GM12878 (cell line): ENCODE measurements around the gene EXOC4. TPM values are rescaled to one million over a fixed set of nuclear protein-coding genes. Genes with fewer than 3 reads are reported as not detected.

Source experiments
- ATAC-seq: fragments of 200-7000 bp; cut with Tn5 transposase; 3 replicates; pipeline ENCODE4 v1.9.1; 2020; ENCODE audit warnings: mild to moderate bottlenecking, moderate library complexity
- BruUV-seq: library from RNA; stranded (reverse); fragments of 400-500 nt; replicated peaks from 2 replicates; lab custom pipeline; 2021; lab: Mats Ljungman, UMichigan
- CTCF ChIA-PET: fragments of 300-600 bp; sonication (Branson Sonifier 250); formaldehyde crosslinking; extraction: SDS; loops from one replicate; lab custom pipeline; 2021; ENCODE audit warnings: inconsistent platforms; lab: Yijun Ruan, JAX
- POLR2A ChIA-PET: fragments of 350-600 bp; formaldehyde crosslinking; extraction: SDS; loops from one replicate; lab custom pipeline; 2021; ENCODE audit warnings: inconsistent platforms; lab: Charles Lee
- RAD21 ChIA-PET: fragments of 300-600 bp; sonication (Branson Sonifier 250); formaldehyde crosslinking; loops from one replicate; lab custom pipeline; 2023; ENCODE audit warnings: antibody characterized with exemption; ENCODE audit not compliant: unreplicated experiment; lab: Charles Lee
- SMC1A ChIA-PET: fragments of 300-600 bp; sonication (Branson Sonifier 250); formaldehyde crosslinking; loops from one replicate; lab custom pipeline; 2023; ENCODE audit not compliant: unreplicated experiment, uncharacterized antibody; lab: Charles Lee
- DNase-seq: peaks from one replicate; pipeline ENCODE4 v3.0.0-alpha.2; 2011; ENCODE audit warnings: low read depth, low spot score
- FAIRE-seq: peaks from 3 replicates; lab custom pipeline; 2011; peaks lifted over from hg19 to GRCh38; lab: Jason Lieb, UNC
- H2AFZ ChIP-seq: 2 replicates; pipeline ENCODE4 v1.6.0; 2011; ENCODE audit warnings: low read depth, low read length, control low read depth; ENCODE audit not compliant: control insufficient read depth
- H3K27ac ChIP-seq: 2 replicates; pipeline ENCODE4 v1.5.1; 2011; ENCODE audit warnings: control low read depth; ENCODE audit not compliant: control insufficient read depth, insufficient read depth
- H3K27me3 ChIP-seq, 2 experiments: replicated peaks in 1 of 2; 2 replicates each; pipeline versions ENCODE4 v1.6.0 to v1.6.1; 2011; ENCODE audit warnings: low read length in 1 of 2; ENCODE audit not compliant: control insufficient read depth in 2 of 2, insufficient read depth in 2 of 2
- H3K36me3 ChIP-seq, 2 experiments: 2 replicates each; pipeline ENCODE4 v1.5.1; 2011; ENCODE audit warnings: low read length in 1 of 2; ENCODE audit not compliant: control insufficient read depth in 2 of 2, insufficient read depth in 2 of 2
- H3K4me1 ChIP-seq: 2 replicates; pipeline ENCODE4 v1.6.1; 2011; ENCODE audit warnings: mild to moderate bottlenecking, low read length, moderate library complexity, mixed read lengths; ENCODE audit not compliant: control insufficient read depth, insufficient read depth
- H3K4me2 ChIP-seq: 2 replicates; pipeline ENCODE4 v1.6.0; 2011; ENCODE audit warnings: control low read depth; ENCODE audit not compliant: control insufficient read depth, insufficient read depth
- H3K4me3 ChIP-seq: fragments of 200-600 bp; sonication (generic); 2 replicates; pipeline ENCODE4 v1.5.1; 2016
- H3K79me2 ChIP-seq: 2 replicates; pipeline ENCODE4 v1.6.0; 2011; ENCODE audit warnings: low read length; ENCODE audit not compliant: control insufficient read depth, insufficient read depth
- H3K9ac ChIP-seq: 2 replicates; pipeline ENCODE4 v1.8.0; 2011; ENCODE audit warnings: low read length, control low read depth, mixed read lengths; ENCODE audit not compliant: control insufficient read depth, insufficient read depth
- H3K9me3 ChIP-seq: replicated peaks from 3 replicates; pipeline ENCODE4 v1.5.1; 2011; ENCODE audit warnings: mild to moderate bottlenecking, low read length; ENCODE audit not compliant: control insufficient read depth, insufficient read depth
- H4K20me1 ChIP-seq: 2 replicates; pipeline ENCODE4 v1.6.0; 2011; ENCODE audit not compliant: control insufficient read depth, insufficient read depth
- BCL3 ChIP-seq: IDR thresholded peaks from 2 replicates; pipeline ENCODE4 v1.6.1; 2011; ENCODE audit warnings: borderline replicate concordance, low read depth, mild to moderate bottlenecking, moderate library complexity, low read length; ENCODE audit not compliant: insufficient read depth, poor library complexity, severe bottlenecking
- E4F1 ChIP-seq: fragments of 450-650 bp; IDR thresholded peaks from 2 replicates; pipeline ENCODE4 v1.6.1; 2018; ENCODE audit warnings: borderline replicate concordance, mild to moderate bottlenecking; ENCODE audit not compliant: partially characterized antibody
- EED ChIP-seq: sonication (generic); IDR thresholded peaks from 2 replicates; pipeline ENCODE4 v1.6.1; 2016; ENCODE audit warnings: antibody characterized with exemption, low read depth
- HSF1 ChIP-seq: fragments of 150-350 bp; IDR thresholded peaks from 2 replicates; pipeline ENCODE4 v1.6.1; 2014; ENCODE audit warnings: mild to moderate bottlenecking, low read depth, low read length
- MTA3 ChIP-seq: IDR thresholded peaks from 2 replicates; pipeline ENCODE4 v1.6.1; 2012; ENCODE audit warnings: low read length, inconsistent platforms, borderline replicate concordance
- MYB ChIP-seq: fragments of 150-350 bp; IDR thresholded peaks from 2 replicates; pipeline ENCODE4 v1.6.1; 2014; ENCODE audit warnings: mild to moderate bottlenecking, low read depth, low read length, borderline replicate concordance
- NFYB ChIP-seq: IDR thresholded peaks from 2 replicates; pipeline ENCODE4 v1.6.1; 2011; ENCODE audit warnings: low read depth, mild to moderate bottlenecking, low read length, improper control_type of control experiment, moderate library complexity; ENCODE audit not compliant: insufficient read depth
- PML ChIP-seq: IDR thresholded peaks from 2 replicates; pipeline ENCODE4 v1.6.1; 2012; ENCODE audit warnings: low read length, inconsistent platforms
- POU2F2 ChIP-seq: IDR thresholded peaks from 3 replicates; pipeline ENCODE4 v1.6.1; 2011; ENCODE audit warnings: low read depth, mild to moderate bottlenecking, low read length, borderline replicate concordance
- RAD51 ChIP-seq: fragments of 450-650 bp; IDR thresholded peaks from 2 replicates; pipeline ENCODE4 v1.6.1; 2016; ENCODE audit warnings: moderate library complexity, mild to moderate bottlenecking, inconsistent platforms
- RFX5 ChIP-seq: IDR thresholded peaks from 2 replicates; pipeline ENCODE4 v1.6.1; 2011; ENCODE audit warnings: low read depth, low read length, improper control_type of control experiment
- RUNX3 ChIP-seq: IDR thresholded peaks from 2 replicates; pipeline ENCODE4 v1.6.1; 2012; ENCODE audit warnings: low read length, inconsistent platforms
- SMAD1 ChIP-seq: fragments of 450-650 bp; IDR thresholded peaks from 2 replicates; pipeline ENCODE4 v1.6.1; 2018; ENCODE audit warnings: mild to moderate bottlenecking, low read depth; ENCODE audit not compliant: partially characterized antibody
- SMARCA5 ChIP-seq: fragments of 450-650 bp; IDR thresholded peaks from 2 replicates; pipeline ENCODE4 v1.6.1; 2017; ENCODE audit warnings: mild to moderate bottlenecking
- SREBF2 ChIP-seq: IDR thresholded peaks from 2 replicates; pipeline ENCODE4 v1.6.1; 2012; ENCODE audit warnings: mild to moderate bottlenecking, low read length
- TCF12 ChIP-seq: IDR thresholded peaks from 2 replicates; pipeline ENCODE4 v1.6.1; 2011; ENCODE audit warnings: low read depth, mild to moderate bottlenecking, low read length
- WGBS: methylation state at CpG from one replicate; pipeline ENCODE4 v1.1.6; 2016; ENCODE audit warnings: low lambda C conversion rate; ENCODE audit not compliant: insufficient replicate concordance, insufficient coverage; ENCODE audit errors: missing lambda C conversion rate; 5-methylcytosine and 5-hydroxymethylcytosine counted together
- in situ Hi-C: fragments of 300-500 bp; cut with MboI; formaldehyde crosslinking; loops from 9 replicates; pipeline ENCODE4 v1.14.3; 2018; ENCODE audit warnings: mixed read lengths
- intact Hi-C: fragments of 100-400 bp; cut with micrococcal nuclease; formaldehyde crosslinking; loops from one replicate; pipeline ENCODE4 v1.14.2; 2022; ENCODE audit not compliant: unreplicated experiment
- polyA plus RNA-seq, 11 experiments: library from polyadenylated mRNA; depleted of rRNA in 4 of 11; unstranded in 6 of 11; stranded (reverse) in 5 of 11; fragments of >200 nt; fragmentation: Nextera tagmentation in 4 of 11; fragmentation: Illumina TruSeq in 1 of 11; extraction: Ambion mirVana in 4 of 11; extraction: Trizol in 1 of 11; gene quantifications; 1 replicate in 1 of 11; 2 replicates in 10 of 11; pipeline versions ENCODE4 v1.2.1 to v1.2.3, GENCODE V29; 2011 to 2016; ENCODE audit warnings: inconsistent platforms in 2 of 11, missing spikeins in 2 of 11, low read depth in 1 of 11
- total RNA-seq, 4 experiments: library from RNA; depleted of rRNA in 3 of 4; stranded (reverse); fragments of >200 nt in 3 of 4; fragmentation: Illumina TruSeq in 1 of 4; extraction: Trizol in 1 of 4; gene quantifications; 2 replicates each; pipeline versions ENCODE4 v1.2.1 to v1.2.3, GENCODE V29; 2013 to 2021

Gene EXOC4
- total and polyA plus RNA-seq, 10 of the 15 experiments (the other 5 are each of a cell fraction or from before 2014, with no cell fraction given): 13.2 to 44.5 (median 29.6) TPM

DNA sequence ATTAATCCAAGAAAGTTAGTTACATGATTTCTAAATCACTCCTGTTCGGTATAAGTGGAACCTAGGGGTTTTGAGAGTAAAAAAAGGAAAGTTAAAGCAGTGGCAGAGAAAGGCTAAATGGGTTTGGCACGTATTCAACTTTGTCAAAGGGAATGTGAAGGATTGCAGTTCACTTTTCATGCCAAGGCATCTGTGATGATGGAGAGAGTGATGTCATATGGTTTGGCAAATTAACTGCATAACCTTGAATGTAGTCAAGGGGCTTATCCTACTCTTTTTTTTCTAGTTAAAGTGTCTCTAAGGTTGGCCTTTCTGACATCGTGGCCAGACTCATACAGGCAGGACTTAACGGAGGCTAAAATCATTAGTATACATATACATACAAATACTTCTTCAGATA, 277.8 kb downstream of the EXOC4 start:
- TF ChIP-seq SMARCA5 (no peak), BCL3 (no peak), SMAD1 (no peak), RFX5 (no peak), SREBF2 (no peak), EED (no peak), MYB (no peak), HSF1 (no peak), TCF12 (no peak), PML (no peak), POU2F2 (no peak), RUNX3 (no peak), RAD51 (no peak), E4F1 (no peak), MTA3 (no peak), NFYB (no peak)
- in situ Hi-C loops (no loop called here), intact Hi-C loops (no loop called here)
- Histone ChIP-seq H3K27ac (no peak overlapping the region), H3K4me1 (no peaks in the 10 kb centered on the region), H2AFZ (no peak overlapping the region), H3K36me3 (no peaks in the 10 kb centered on the region), H3K9ac (no peak overlapping the region), H3K4me3 (no peak overlapping the region), H3K4me2 (no peak overlapping the region), H3K9me3 (no peaks in the 10 kb centered on the region), H3K27me3 (no peaks in the 10 kb centered on the region), H4K20me1 (no peaks in the 10 kb centered on the region), H3K79me2 (no peaks in the 10 kb centered on the region)
- POLR2A ChIA-PET: no interaction called here
- RAD21 ChIA-PET: no interaction called here
- CTCF ChIA-PET: no interaction called here
- WGBS: 94% methylated on average over 4 of the region's 4 CpGs
- SMC1A ChIA-PET: no interaction called here
- BruUV-seq: no TSS peak
- FAIRE-seq (no peak), ATAC-seq (no peak), DNase-seq (no peak)
